ENCODE results near the gene POC1A.
"Not testable (repeated sequence)": the region's sequence is repeated elsewhere in the genome, so short reads cannot be mapped to it uniquely, and the experiment has no call there.

DNA sequence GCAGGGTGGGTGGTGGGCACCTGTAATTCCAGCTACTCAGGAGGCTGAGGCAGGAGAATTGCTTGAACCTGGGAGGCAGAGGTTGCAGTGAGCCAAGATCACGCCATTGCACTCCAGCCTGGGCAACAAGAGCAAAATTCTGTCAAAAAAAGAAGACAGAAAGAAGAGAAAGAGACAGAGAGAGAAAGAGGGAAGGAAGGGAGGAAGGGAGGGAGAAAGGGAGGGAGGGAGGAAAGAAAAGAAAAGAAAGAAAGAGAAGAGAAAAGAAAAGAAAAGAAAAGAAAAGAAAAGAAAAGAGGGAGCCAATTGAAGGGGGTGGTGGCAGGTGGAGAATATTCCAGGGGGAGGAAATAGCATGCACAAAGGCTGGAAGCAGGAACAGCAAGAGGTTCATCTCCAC lies 111.2 kb downstream of the POC1A start:
- TF ChIP-seq POLR2AphosphoS5 (IDR thresholded peaks at IDR 0.05; ENCODE audit: low read depth, low read length); SP1 (IDR thresholded peaks at IDR 0.05; ENCODE audit: low read depth, low read length); BRCA1 (IDR thresholded peaks at IDR 0.05; ENCODE audit: low read depth, low read length); EP300 (IDR thresholded peaks at IDR 0.05; ENCODE audit: borderline replicate concordance in 1 of 2, low read depth in 2 of 2, low read length in 2 of 2): not testable (repeated sequence)
- TF ChIP-seq, protein P1, sequence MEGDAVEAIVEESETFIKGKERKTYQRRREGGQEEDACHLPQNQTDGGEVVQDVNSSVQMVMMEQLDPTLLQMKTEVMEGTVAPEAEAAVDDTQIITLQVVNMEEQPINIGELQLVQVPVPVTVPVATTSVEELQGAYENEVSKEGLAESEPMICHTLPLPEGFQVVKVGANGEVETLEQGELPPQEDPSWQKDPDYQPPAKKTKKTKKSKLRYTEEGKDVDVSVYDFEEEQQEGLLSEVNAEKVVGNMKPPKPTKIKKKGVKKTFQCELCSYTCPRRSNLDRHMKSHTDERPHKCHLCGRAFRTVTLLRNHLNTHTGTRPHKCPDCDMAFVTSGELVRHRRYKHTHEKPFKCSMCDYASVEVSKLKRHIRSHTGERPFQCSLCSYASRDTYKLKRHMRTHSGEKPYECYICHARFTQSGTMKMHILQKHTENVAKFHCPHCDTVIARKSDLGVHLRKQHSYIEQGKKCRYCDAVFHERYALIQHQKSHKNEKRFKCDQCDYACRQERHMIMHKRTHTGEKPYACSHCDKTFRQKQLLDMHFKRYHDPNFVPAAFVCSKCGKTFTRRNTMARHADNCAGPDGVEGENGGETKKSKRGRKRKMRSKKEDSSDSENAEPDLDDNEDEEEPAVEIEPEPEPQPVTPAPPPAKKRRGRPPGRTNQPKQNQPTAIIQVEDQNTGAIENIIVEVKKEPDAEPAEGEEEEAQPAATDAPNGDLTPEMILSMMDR (IDR thresholded peaks at IDR 0.05; ENCODE audit: control extremely low read depth in 1 of 3, insufficient read depth in 1 of 3, low read depth in 1 of 3, low read length in 3 of 3): not testable (repeated sequence)

Data from H1 (cell line).